NCI-H2227 (cell line): ENCODE data around the gene P2RX4.
"Not testable (repeated sequence)": the region's sequence is repeated elsewhere in the genome, so short reads cannot be mapped to it uniquely, and the experiment has no call there.

ENCODE experiments used
- DNase-seq: peaks from one replicate; lab custom pipeline; 2025; ENCODE audit not compliant: unreplicated experiment; lab: John Stamatoyannopoulos, UW

P2RX4 gene

DNA sequence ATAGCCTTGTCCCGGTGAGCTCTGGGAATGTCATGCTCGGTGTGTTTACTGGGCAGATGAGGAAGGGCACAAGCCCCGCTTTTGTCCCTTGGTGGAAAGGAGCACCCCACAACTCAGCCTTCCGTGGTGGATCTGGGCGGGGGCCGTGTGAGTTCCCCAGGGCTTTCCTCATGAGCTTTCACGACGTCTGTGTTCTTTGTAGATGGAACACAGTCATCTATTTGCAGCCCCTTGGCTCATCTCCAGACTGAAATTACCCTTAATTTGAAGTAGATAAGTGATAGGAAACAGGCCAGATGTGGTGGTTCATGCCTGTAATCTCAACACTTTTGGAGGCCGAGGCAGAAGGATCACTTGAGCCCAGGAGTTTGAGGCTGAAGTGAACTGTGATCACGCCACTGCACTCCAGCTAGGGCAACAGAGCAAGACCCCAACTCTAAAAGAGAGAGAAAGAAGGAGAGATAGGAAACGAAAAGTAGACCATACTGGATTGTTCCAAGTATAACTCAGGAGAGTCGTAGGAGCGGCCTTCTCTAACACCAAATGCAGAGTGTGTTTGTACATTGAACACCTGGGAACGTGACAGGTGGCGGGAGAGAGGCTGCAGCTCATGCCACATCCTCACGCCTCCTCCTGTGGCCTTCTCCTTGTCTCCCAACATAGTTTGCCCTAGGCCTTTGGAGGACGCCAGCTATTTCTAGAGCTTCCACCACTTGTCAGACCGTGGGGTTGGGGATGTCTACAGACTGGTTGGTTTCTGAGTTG, 8.8 kb downstream of the P2RX4 start:
- no peak for DNase-seq

DNA sequence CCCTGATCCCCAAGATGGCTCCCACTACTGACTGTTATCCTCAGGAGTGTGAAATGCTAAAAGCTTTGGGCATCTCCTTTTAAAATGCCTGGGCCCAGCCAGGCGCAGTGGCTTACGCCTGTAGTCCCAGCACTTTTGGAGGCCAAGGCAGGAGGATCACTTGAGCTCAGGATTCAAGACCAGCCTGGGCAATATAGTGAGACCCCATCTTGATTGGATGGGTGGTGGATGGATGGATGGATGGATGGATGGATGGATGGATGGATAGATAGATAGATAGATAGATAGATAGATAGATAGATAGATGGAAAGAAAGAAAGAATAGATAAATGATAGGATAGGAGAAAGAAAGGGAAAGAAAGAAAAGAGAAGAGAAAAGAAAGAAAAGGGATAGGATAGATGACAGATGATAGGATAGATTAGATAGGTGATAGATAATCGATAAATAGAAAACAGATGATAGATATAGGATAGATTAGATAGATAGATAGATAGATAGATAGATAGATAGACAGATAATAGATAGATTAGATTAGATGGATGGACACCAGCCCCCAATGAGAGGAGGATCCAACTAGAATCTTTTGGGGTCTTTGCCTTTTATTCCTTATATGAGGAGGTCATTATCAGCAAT, 9.5 kb downstream of the P2RX4 start:
- DNase-seq: no peak

DNA sequence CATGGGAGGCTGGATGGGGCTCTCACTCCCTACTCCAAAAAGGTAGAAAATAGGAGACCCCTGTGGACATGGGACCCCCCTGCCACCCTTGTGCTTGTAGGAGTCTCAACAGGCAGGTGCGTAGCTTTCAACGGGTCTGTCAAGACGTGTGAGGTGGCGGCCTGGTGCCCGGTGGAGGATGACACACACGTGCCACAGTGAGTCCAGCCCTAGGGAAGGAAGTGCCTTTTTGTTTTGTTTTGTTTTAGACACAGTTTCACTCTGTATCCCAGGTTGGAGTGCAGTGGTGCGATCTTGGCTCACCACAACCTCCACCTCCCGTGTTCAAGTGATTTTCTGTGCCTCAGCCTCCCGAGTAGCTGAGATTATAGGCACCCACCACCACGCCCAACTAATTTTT, 12.9 kb downstream of the P2RX4 start:
- no peak for DNase-seq

DNA sequence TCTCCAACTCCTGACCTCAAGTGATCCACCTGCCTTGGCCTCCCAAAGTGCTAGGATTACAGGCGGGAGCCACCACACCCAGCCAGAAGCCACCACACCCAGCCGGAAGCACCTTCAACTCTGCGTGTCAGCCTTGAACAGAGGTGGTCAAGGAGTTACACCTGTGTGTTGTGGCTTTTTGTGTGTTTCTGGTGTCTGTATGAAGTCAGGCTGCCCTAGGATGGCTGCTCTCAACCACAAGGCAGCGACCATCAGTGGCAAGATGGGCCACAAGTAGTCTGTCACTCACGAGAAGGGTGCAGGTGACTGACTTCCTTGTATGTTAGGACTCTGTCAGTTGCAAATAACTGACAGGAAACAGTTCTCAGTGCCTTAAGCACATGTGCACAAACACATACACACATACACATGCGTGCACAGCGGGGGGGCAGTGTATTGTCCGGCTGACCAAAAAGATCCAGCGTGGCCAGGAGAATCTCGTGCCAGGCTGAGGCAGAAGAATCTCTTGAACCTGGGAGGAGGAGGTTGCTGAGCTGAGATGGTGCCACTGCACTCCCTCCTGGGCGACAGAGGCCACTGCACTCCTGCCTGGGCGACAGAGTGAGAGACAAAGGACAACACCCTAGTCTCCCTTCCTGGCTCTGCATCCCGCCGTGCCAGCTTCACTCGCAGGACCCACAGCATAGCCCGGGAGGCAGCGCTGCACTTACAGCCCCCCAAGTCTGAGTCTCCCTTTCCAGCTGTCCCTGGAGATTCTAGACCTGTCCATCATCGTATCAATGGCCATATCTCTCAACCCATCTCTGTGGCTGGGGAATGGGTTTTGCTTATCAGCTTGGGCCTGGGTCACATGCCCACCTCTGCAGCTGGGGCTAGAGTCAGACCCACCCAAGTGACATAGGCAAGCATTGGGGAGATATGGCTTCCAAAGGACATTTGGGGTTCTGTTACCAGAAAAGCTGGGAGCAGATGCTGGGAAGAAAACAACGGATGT, 13.7 kb downstream of the P2RX4 start:
- DNase-seq: no peak

DNA sequence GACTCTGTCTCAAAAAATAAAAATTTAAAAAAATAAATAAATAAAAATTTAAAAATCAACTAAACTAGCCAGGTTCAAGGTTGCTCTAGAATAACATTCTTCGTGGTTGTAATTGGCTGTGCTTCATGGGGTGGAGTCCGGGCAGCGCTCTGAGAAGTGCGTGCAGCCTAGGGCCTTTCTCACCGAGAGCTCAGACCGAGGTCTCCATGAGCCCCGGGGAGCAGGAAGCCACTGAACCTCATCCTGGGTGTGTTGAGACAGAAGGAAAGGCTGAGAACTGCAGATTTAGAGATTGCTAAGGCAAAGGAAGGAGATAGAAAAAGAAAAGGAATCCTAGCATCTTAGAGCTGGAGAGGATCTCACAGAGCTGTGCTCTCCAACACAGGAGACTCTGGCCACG, 14.7 kb downstream of the P2RX4 start:
- no peak for DNase-seq

DNA sequence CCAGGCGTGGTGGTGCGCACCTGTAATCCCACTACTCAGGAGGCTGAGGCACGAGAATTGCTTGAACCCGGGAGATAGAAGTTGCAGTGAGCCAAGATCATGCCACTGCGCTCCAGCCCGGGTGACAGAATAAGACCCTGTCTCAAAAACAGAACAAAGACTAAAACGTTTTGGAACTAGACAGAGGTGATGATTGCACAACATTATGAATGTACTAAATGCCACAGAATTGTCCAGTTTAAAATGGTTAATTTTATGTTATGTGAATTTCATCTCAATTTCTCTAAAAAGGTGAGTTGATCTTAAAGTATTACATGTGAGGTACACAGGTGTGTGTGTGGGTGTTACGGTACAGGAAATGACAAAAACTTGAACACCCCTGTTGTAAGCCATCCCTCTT, 16.5 kb downstream of the P2RX4 start:
- DNase-seq: no peak

DNA sequence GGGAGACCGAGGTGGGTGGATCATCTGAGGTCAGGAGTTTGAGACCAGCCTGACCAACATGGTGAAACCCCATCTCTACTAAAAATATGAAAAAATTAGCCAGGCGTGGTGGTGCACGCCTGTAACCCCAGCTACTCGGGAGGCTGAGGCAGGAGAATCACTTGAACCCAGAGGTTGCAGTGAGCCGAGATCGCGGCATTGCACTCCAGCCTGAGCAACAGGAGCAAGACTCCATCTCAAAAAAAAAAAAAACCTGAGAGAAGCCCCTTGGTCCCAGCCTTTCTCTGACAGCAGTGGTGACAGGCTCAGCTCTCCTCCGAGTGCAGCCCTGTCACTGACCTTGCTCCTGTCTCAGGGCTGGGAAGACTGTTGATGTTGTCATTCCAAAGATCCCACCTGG, 16.9 kb downstream of the P2RX4 start:
- DNase-seq: not testable (repeated sequence)

DNA sequence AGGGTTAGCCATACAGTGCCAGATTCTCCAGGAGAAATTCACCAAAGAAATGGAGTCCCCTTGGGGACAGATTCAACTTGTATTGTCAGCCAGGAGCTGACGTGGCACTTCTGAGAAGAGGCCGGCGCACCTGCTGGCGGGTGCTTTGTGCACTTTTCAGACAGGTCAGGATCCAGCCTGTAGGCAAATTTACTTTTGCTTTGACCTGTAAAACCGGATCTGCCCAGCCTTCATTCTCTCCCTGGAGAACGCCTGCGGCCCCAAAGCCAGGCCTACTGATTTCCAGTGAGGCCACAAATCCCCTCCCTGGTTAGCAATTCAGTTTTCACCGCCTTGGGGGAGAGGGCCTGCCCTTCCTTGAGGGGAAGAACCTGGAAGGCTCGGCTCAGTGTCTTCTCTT, 17.4 kb downstream of the P2RX4 start:
- no peak for DNase-seq

DNA sequence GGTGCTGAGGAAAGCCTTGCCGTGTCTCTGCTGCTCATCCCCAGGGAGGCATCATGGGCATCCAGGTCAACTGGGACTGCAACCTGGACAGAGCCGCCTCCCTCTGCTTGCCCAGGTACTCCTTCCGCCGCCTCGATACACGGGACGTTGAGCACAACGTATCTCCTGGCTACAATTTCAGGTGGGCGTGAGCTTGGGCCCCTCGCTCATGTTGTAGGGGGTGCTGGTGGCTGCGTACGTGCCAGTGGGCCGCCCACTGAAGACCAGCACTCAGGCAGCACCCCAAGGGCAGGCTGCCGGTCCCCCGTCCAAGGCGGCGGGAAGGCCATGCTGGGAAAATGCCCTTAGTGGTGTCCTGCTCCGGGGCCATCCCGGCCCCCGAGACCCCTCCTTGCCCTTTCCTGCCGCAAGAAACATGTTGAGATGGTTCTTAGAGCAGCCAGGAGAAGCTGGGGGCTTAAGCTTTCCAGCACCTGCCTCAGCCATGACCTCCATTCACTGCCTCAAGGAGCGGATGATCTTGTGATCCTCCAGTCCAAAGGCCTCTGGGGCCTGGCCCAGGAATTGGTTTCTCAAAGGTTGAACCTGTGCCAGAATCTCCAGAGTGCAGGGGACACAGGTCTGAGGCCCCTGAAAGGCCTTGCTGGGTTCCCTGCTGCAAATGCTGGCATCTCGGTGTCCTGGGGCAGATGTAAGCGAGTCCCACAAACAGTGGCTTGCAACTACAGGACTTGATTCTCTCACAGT, 19.2 kb downstream of the P2RX4 start:
- no peak for DNase-seq

DNA sequence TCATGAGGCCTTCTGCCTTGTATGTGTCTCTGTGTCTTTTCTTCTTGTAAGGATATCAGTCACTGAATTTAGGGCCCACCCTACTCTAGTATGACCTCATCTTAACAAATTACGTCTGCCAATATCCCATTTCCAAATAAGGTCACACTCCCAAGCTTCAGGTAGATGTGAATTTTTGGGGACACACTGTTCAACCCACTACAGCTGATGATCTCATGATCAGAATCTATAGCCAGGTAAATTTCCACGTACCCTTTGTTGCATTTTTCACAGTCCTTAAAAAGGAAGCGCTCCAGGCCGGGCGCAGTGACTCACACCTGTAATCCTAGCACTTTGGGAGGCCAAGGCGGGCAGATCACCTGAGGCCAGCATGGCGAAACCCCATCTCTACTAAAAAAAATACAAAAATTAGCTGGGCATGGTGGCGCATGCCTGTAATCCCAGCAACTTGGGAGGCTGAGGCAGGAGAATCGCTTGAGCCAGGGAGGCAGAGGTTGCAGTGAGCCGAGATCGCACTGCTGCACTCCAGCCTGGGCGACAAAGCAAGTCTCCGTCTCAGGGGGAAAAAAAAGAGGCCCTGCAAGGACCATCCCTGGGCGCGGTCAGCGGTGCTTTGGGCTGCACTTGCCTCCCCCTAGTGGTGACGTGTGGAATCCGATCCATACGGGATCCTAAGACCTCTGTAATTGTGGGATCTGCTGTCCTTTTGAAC, 20.1 kb downstream of the P2RX4 start:
- peak; percentile 65 for DNase-seq

DNA sequence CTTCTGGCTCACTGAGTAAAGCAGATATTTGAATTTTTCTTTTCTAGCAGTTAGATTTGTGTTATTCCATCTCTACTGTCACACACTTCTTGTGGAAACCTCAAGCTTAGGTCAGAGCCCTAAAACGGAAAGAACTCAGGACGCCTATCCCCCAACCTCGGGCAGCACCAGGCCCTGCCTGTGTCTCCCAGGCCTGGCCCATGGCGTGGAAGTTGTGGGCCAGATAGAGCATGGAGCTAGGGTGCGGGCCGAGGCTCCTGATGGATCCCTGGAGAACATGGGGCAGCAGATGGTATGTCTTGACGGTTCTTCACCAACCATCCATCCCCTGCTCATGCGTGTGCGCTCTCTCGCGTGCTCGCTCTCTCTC, 20.6 kb downstream of the P2RX4 start:
- DNase-seq: no peak

DNA sequence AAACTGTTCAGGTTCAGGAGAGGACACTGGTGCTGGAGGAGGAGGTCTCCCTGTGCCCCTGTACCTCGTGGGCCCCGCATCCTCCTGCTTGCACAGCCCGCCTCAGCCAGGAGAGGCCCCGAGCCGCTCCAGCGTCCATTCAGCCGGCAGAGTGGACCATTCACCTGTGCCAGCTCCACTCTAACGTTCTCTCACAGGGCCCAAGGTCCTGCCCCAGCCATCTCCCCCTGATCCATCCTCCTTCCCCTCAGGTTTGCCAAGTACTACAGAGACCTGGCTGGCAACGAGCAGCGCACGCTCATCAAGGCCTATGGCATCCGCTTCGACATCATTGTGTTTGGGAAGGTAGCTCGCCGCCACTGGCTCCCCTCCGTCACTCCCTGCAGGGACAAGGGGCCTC, 22.2 kb downstream of the P2RX4 start:
- DNase-seq: no peak

DNA sequence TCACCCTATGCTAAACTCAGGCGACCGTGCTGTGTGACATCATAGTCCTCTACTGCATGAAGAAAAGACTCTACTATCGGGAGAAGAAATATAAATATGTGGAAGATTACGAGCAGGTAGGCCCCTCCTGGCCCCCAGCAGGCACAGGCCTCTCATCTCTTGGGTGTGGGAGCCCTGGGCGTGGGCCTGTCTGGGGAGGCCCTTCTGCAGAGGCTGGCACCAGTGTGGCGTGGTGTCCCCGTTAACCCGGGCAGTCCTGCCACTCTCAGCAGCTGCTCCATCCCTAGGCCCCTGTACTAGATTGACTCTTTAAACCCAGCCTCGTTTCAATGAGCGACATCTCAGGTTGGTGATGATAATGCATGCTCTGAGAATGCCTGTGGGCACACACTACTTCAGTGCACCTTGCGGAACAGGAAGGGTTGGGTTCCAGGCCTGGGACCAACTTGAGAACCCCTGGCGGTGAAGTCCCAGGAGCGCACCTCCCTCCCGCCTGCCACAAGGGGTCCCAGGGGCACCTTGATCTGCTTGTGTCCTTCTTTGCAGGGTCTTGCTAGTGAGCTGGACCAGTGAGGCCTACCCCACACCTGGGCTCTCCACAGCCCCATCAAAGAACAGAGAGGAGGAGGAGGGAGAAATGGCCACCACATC, 23.2 kb downstream of the P2RX4 start:
- DNase-seq: no peak

DNA sequence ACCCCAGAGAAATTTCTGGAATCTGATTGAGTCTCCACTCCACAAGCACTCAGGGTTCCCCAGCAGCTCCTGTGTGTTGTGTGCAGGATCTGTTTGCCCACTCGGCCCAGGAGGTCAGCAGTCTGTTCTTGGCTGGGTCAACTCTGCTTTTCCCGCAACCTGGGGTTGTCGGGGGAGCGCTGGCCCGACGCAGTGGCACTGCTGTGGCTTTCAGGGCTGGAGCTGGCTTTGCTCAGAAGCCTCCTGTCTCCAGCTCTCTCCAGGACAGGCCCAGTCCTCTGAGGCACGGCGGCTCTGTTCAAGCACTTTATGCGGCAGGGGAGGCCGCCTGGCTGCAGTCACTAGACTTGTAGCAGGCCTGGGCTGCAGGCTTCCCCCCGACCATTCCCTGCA, 23.7 kb downstream of the P2RX4 start:
- no peak for DNase-seq

DNA sequence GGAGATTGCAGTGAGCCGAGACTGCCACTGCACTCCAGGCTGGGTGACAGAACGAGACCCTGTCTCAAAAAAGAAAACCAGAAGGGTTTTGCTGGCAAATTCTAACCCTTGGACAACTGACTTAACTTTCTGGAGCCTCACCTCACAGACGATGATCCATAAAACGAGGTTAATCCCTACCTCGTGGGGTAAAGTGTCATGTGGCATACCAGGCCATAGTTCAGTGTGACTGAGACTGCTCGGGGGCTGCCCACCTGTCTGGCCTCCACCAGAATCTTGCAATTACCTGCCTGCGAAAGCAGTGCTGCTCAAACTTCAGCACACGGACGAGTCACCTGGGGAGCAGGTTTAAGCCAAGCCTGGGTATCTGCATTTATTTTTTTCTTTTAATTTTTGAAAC, 26.8 kb downstream of the P2RX4 start:
- DNase-seq: no peak

DNA sequence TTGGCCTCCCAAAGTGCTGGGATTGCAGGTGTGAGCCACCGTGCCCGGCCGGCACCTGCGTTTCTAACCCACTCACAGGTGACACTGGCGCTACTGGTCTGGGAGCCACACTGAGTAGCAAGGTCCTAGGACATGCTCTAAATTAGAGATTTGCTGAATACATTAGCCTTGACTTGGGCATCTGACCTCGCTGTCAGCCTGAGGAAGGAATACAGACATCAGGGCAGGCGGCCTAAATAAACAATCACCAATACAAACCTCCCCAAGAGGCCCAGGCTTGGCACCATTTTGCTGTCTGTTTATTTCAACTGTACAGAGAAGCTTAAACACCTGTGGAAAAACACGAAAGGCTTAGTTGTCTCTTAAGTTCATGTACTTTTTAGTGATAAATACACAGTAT, 27.5 kb downstream of the P2RX4 start:
- no peak for DNase-seq

DNA sequence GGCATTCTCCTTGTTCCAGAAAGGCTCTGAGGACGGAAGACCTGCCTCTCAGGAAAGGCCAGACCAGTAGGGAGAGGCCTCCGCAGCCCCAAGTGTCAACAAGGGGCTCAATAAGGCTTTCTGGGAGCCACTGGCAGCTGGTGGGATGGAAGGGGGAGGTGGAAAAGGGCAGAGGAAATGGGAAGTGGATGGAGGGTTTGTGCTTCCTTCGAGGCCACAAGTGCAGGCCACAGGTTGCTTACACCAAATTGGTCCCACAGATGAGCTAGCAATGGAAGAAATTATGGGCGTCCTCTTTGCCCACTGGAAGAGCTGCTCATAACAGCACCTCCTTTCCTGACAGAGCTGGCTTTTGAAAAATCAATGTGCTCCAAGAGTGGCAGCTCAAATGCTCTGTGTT, 28.2 kb downstream of the P2RX4 start:
- no peak for DNase-seq

DNA sequence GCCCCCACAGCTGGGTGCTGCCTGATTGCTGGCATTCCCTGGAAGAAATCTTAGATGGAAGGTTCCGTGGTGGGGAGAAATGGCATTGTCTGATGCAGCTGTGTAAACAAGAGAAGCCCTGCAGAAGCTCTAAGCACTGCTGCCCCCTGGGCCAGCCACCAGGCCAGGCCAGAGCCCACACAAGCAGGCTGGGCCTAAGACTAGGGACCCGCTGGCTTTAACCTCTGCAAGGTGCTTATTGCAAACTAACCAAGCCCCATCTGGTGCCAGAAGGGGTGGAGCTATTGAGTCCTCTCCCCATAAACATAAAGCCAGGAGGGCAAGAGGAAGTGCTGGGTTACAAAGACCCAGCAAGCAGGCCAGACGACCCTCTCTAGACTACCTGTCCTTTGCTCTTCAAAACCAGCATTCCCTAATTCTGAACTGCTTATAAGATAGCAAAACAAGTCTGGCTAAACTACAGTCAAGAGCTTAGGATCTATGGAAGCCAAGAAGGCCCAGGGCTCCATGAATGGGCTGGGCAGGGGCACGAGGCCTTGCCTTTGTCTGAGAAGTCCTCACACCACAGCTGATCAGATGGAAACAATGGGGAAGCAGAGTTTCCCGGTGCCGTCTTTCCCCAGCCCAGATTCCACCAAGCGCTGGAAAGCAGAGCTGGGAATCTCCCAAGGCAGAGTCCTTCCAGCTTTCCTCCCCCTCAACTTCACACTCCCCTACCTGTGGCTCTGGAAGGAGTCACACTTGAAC, 28.8 kb downstream of the P2RX4 start:
- DNase-seq: peak; percentile 47

DNA sequence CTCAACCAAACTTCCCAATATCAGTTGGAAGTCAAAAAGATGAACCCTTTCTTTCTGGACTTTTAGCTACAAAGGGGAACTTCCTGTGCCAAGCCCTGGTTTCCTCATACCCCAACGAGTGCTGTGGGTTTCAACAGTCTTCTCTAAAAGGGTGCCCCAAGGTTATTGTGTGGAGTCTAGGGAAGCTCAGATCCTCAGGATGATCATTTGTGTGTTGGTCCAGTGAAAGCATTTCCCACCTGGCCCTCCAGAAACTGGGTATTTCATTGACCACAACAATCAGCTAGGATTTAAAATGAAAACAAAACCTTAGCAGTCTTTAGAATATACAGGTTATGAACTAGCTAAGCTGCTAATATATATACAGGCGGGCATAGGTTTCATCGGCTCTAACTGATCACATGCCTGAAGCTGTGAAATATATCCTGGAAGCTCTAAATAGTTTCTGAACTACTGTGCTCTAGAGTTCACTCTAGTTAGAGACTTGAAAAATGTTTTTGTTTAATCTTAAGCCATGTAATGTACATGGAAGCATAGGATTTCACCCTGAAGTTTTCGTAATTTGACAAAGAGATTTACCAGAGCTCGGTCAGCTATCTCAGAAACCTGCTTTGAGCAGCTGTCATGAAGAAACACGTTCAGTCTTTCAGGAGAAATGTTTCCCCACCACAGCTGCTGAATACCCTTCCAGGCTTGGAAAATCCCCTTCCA, 29.6 kb downstream of the P2RX4 start:
- DNase-seq: no peak
